NCI-H748 (cell line): ENCODE results near the gene XXYLT1.

Experiments
- DNase-seq: peaks from one replicate; lab custom pipeline; 2025; ENCODE audit not compliant: unreplicated experiment; lab: John Stamatoyannopoulos, UW

Gene XXYLT1

DNA sequence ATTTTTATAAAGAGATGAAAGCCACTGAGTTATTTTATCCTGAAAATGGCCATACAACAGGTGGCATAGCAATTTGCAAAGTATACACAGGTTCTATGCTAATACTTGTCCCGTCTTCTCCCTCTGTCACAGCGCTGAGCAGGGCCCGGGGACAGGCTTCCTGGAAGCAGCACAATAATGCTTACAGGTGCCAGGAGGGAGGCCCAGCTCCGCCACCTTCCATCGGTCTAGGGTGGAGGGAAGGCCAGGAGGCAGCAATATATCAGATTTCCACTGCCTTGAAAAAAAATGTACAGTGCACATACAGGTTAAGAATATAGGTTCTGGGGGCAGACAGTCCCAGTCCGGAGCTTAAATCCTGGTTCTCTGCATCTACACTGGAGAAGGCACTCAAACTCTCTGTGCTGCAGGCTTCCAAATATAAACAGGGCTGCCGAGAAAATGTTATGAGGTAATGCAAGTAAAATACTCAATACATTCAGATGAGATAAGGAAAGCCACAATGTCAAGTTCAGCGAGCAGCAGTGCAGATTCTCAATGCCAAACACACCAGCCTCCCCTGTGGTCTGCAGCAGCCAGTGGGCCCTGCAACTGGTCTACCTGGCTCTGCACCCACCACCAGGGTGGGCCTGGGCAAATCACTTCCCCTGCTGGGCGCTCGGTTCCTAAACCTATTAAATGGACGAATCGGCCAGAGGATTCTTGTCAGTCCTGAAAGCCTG, 189.6 kb downstream of the XXYLT1 start:
- no peak for DNase-seq

- no peak for DNase-seq
Observed at GRCh38 chr3:195080571-195081151, 190.3 kb downstream of the XXYLT1 start.

- DNase-seq: no peak
Observed at GRCh38 chr3:195080125-195080524, 190.8 kb downstream of the XXYLT1 start.

DNA sequence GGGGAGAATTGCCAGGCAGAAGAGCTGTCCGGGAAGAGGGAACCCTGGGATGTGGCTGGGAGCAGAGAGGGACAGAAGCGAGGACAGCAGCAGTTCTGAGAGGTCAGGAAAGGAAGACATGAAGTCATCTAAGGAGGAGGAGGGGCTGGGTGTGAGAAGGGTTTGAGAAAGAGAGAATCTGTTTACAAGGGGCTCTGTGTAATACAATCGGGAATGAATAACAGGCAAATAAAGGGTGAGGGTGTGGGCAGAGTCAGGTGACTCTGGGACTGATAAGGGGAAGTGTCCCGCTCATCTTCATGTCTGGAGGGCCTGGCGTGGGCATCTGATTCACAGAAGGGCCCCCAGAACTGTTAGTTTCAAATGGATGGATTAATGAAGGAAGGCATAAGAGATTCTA, 191.3 kb downstream of the XXYLT1 start:
- no peak for DNase-seq

- no peak for DNase-seq
Observed at GRCh38 chr3:195078891-195079440, 192.0 kb downstream of the XXYLT1 start.

DNA sequence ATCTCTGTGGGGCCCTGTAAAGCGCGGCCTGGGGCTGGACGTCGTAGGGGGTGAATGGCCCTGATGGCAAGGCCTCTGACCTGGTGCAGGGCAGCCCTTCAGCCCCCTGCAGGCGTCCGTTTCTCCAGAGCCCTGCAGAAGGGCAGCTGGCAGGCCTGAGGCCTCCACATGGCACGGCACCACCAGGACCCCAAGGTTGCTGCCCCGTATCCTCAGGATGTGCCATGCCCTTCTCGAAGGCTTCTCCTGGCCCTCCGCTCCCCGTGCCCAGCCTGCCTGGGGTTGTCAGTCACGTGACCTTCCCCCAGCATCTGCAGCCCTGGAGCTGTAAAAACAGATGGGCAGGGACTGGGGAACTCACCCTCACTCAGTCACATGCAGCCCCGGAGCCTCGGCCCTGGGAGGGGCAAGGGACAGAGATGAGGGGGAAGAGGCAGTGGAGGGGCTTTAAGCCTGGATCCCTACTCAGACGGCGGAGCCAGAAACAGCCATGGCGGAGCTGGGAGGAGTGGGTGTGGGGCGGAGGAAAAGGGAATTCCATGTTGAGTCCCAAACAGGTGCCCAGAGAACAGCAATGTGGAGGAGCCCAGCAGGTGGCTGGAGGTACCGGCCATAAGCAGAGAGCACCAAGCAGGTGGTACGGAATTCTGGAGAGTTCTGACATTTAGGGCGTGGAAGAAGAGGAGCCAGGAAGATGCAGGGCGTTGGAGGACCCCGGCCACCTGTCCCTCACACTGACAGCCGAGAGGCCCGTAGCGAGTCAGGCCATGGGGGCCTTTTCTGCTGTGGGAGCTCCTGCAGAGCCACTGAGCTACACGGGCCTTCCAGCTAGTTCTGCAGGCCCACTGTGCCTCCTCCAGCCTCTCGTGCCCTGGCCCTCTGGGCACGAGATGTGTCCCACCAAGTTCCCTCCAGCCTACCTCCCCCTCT, 193.1 kb downstream of the XXYLT1 start:
- DNase-seq: no peak

DNA sequence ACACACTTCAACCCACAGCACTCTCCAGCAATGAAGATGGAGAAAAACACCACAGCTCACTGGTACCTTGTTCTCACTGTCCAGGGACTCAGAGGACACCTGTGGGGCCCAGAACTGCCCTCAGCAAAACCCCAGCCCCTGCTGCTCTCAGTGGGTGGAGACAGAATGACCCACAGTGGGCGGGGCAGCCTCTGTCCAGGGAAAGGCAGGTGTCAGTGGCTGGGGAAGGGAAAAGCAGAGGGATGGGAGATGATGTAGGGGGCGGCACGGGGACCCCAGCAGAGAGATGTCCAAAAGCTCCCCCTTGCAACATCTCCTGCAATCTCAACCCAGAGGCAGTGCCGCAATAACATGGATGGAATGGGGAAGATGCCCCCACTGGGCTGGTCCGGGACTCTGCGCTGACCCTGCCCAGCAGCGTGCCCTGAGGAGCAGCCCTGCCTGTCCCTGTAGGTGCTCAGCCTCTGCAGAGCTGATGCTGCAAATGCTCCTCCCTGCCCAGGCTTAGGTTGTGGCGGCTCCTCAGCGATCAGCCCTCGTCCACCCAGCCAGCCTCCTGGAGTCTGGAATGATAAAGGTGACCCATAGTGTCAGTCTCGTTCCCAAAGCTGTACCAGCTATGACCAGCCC, 193.9 kb downstream of the XXYLT1 start:
- no peak for DNase-seq

- DNase-seq: no peak
Observed at GRCh38 chr3:195075941-195076875, 194.8 kb downstream of the XXYLT1 start.

DNA sequence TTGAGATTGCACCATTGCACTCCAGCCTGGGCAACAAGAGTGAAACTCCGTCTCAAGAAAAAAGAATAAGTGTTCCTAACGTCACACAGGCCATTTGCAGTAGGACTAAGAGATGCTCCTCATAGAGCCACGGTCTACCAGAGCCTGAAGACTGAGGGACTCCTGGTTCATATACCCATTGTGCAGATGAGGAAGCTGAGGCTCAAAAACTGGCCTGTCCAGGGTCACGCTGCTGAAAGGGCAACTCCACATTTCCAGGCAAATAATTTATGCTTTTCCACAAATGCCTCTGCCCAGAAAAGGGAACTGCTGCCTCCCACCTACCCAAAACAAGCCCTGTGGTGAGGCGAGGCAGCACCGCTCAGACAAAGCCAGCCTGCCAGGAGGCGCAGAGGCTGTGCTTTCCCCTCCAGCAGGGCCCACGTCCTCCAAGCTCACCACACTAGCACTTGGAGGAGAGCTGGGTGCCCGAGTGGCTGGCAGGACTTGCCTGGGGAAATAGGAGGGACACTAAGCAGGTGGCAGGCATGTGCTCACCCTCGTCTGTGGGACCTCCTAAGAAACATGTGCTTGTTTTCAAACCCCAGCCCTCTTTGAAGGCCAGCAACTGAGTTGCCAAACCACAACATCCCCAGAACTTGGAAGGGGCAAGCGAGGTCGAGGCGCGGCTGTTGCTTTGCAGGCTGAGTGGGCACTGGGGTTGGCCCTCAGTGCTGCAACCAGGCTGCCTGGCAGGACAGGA, 195.6 kb downstream of the XXYLT1 start:
- DNase-seq: no peak

- DNase-seq: no peak
Observed at GRCh38 chr3:195073866-195074860, 196.8 kb downstream of the XXYLT1 start.

- no peak for DNase-seq
Observed at GRCh38 chr3:195072916-195073564, 197.9 kb downstream of the XXYLT1 start.

GRCh38 chr3:195071916-195072820, 198.8 kb downstream of the XXYLT1 start:
- DNase-seq: no peak

DNA sequence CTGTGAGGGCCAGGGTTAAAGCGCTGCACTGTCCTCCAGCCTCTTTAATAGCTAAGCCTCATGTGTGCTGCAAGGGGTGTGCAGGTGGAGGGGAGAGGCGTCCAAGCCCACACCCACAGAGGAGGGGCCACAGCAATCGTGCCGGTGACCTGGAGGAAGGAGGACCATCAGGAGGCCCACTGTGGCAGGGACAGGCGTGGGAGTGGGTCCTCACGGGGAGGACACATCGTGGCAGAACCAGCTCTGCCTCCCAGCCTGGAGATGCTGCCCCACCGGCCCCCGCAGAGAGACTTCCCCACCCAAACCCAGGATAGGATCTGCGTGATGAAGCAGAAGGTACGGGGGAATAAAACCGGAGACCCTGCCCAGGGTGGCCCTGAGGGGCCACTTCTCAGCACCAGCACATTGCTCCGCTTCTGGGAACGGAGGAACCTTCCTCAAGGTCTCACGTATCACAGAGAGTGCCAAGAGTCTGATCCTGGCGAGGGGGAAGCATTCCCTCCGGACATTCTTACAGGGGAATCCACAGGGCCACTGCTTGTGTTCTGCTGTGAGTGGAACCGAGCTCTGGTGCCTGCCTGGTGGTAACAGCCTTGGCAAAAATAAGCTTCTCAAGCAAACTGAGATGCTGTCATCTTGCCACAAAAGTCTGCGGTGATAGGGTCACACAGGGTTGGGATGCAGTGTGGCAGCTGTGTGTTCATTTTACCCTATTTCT, 199.8 kb downstream of the XXYLT1 start:
- DNase-seq: no peak

DNA sequence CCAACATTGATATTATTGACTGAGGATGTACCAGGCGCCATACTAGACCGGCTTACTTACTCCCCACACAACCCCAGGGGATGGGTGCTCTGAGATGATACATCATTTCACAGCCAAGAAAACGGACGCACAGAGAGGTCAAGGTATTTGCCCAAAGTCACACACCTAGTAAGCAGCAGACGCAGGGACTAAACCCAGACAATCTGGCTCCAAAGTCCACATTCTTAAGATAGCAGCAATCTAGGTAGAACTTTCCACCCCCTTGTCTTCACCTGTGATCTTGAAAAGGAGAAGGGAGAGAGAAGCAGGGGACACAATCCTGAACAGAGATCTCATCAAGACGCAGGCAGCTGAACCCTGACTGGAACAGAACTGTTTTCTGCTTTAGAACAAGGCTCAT, 200.6 kb downstream of the XXYLT1 start:
- no peak for DNase-seq

GRCh38 chr3:195069501-195070251, 201.3 kb downstream of the XXYLT1 start:
- DNase-seq: no peak
